Small intestine (tissue), 7 donors: ENCODE measurements around the gene FAU. TPM values are rescaled to one million over a fixed set of nuclear protein-coding genes. Genes with fewer than 3 reads are reported as not detected.

Experiments
- DNase-seq, 2 donors: peaks; one replicate each; pipeline versions ENCODE4 v3.0.0 to v3.0.0-alpha.2; 2013
- FAIRE-seq: peaks from 2 replicates; lab custom pipeline; 2012; peaks lifted over from hg19 to GRCh38; lab: Jason Lieb, UNC
- H3K27ac ChIP-seq, 3 donors: one replicate each; pipeline ENCODE4 v1.5.1; 2013; ENCODE audit warnings: low read length in 2 of 3, mild to moderate bottlenecking in 2 of 3, control low read depth in 1 of 3, inconsistent platforms in 1 of 3, low read depth in 1 of 3, moderate library complexity in 1 of 3
- H3K27me3 ChIP-seq, 3 donors: one replicate each; pipeline ENCODE4 v1.6.1; 2013; ENCODE audit warnings: low read length in 3 of 3, inconsistent platforms in 1 of 3; ENCODE audit not compliant: control insufficient read depth in 3 of 3, insufficient read depth in 3 of 3
- H3K36me3 ChIP-seq, 3 donors: one replicate each; pipeline ENCODE4 v1.6.1; 2013; ENCODE audit warnings: low read length in 3 of 3, inconsistent platforms in 1 of 3, low read depth in 1 of 3, mild to moderate bottlenecking in 1 of 3, moderate library complexity in 1 of 3; ENCODE audit not compliant: control insufficient read depth in 3 of 3, insufficient read depth in 2 of 3
- H3K4me1 ChIP-seq, 3 donors: one replicate each; pipeline ENCODE4 v1.6.1; 2013; ENCODE audit warnings: low read length in 2 of 3, inconsistent platforms in 1 of 3, low read depth in 1 of 3, mild to moderate bottlenecking in 1 of 3, moderate library complexity in 1 of 3; ENCODE audit not compliant: control insufficient read depth in 3 of 3, insufficient read depth in 2 of 3
- H3K4me3 ChIP-seq, 3 donors: one replicate each; pipeline ENCODE4 v1.5.1; 2013; ENCODE audit warnings: low read length in 3 of 3, control low read depth in 1 of 3, inconsistent platforms in 1 of 3, low read depth in 1 of 3, mild to moderate bottlenecking in 1 of 3, moderate library complexity in 1 of 3
- H3K9me3 ChIP-seq, 2 donors: one replicate each; pipeline ENCODE4 v1.6.1; 2013; ENCODE audit warnings: low read depth in 1 of 2, low read length in 1 of 2; ENCODE audit not compliant: control insufficient read depth in 2 of 2, insufficient read depth in 1 of 2
- WGBS, 3 donors: extraction: QIAGEN DNeasy Blood & Tissue Kit; methylation state at CpG; one replicate each; pipeline ENCODE4 v1.1.7; 2013; 5-methylcytosine and 5-hydroxymethylcytosine counted together
- polyA plus RNA-seq, 4 donors: library from polyadenylated mRNA; stranded (reverse) in 3 of 4; unstranded in 1 of 4; fragments of 200-250 nt in 3 of 4; fragments of 120-200 nt in 1 of 4; gene quantifications; one replicate each; pipeline versions ENCODE4 v1.2.1 to v1.2.3, GENCODE V29; 2013
- donor health status: healthy with polysubstance abuse.
- donor health status: control.
- donor health status: control.
- donor health status: Bipolar disorder and iron deficiency.
- donor health status: healthy.

Gene FAU
- polyA plus RNA-seq, 4 donors, result 960 to 1,177 (median 1,066) TPM

DNA sequence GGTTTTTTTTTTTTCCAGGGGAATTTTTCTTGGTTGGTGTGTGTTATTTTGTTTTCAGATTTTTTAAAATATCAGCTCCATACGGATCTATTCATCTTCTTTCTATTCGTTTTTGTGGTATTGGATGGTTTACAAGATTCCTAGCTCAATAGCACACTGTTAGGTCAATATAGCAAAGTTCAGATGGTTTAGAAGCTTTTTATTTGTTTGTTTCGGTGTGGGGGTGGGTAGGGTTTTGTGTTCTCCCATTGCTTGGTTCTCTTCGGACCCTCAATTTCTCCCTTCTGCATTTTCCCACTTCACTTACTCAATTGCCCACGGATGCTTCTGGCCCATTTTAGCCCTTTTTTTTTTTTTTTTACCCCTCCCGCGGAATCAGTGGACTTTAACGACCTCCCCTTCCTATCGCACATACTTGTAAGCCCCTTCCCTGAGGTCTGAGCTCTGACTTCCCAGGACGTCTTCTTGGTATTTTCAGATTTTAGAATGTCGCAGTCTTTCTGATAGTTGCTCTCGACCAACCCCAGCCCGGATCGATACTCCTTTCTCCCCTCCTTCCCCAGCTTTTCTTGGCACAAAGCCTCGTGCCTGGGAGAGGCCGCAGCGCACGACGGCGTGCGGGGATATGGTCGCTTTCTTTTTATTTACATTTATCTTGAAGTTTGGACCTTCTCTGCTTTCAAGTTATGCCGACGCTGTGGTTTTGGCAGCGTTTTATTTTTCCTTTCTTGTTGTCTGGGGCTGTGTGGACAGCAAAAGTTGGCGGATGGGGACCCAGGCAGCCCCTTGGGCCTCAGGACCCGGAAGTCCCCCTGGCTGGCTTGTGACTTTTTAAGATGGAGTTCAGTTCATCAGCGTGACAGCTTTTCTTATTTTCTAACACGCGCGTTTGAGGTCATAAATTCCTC lies 43.7 kb upstream of the FAU start:
- peak overlapping the region in 2 of 3 donors; percentile 11 to 78 for H3K27ac ChIP-seq
- FAIRE-seq (no peak), DNase-seq (peak; percentile 74 to 79)
- peak overlapping the region in 2 of 3 donors; percentile 3 to 18 for H3K4me3 ChIP-seq
- 11 to 36% (median 30%) methylated on average over 31 of the region's 31 CpGs for WGBS, 3 donors
- no peaks in the 10 kb centered on the region for H3K36me3 ChIP-seq
- H3K4me1 ChIP-seq, result peaks cover 0 to 6% (median 0%) of the 10 kb centered on the region in 3 donors
- no peaks in the 10 kb centered on the region for H3K27me3 ChIP-seq
- H3K9me3 ChIP-seq, result no peaks in the 10 kb centered on the region

DNA sequence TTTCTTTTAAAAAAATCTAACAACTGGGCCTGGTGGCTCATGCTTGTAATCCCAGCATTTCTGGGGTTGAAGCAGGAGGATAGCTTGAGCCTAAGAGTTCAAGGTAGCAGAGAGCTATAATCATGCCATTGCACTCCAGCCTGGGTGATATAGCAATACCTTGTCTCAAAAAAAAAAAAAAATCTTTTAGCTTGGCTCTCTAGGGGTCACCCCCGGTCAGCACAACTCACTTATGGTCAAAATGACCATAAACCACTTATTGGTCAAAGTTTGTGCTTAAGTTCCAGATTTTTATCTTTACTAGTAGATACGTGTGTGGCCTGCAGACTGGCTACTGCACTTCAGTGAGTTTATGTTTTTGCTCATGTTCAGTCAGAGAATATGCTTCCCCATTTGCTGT lies 41.8 kb upstream of the FAU start:
- no peaks in the 10 kb centered on the region for H3K9me3 ChIP-seq
- WGBS, 3 donors, result 73 to 77% (median 74%) methylated on average over 2 of the region's 2 CpGs

DNA sequence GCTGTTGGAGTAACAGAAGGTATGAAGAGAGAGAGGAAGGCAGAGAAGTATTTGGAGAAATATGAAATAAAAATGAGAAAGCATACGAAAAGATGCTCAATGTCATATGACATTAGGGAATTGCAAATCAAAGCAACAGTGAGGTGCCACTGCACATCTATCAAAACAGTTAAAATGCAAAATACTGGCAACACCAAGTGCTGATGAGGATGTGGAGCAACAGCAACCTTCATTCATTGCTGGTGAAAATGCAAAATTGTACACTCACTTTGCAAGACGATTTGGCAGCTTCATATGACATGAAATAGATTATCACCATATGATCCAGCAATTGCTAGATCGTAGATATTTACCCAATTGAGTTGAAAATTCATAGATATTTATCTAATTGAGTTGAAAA lies 38.7 kb upstream of the FAU start:
- Histone ChIP-seq H3K27me3 (no peaks in the 10 kb centered on the region), H3K4me1 (peaks cover 0 to 4% (median 0%) of the 10 kb centered on the region in 3 donors), H3K27ac (no peak overlapping the region), H3K9me3 (no peaks in the 10 kb centered on the region), H3K4me3 (no peak overlapping the region), H3K36me3 (no peaks in the 10 kb centered on the region)
- FAIRE-seq (no peak), DNase-seq (no peak)
- 74 to 75% (median 74%) methylated on average over 3 of the region's 3 CpGs for WGBS, 3 donors

More for the DNA sequence above, 41.8 kb upstream of the FAU start:
- FAIRE-seq (no peak), DNase-seq (no peak)
- no peak overlapping the region for H3K27ac ChIP-seq
- no peak overlapping the region for H3K4me3 ChIP-seq
- no peaks in the 10 kb centered on the region for H3K27me3 ChIP-seq
- no peaks in the 10 kb centered on the region for H3K36me3 ChIP-seq
- H3K4me1 ChIP-seq, result peaks cover 0 to 6% (median 0%) of the 10 kb centered on the region in 3 donors

GRCh38 chr11:65159012-65159411 lies 37.1 kb upstream of the FAU start:
- Histone ChIP-seq H3K4me1 (no peaks in the 10 kb centered on the region), H3K27me3 (no peaks in the 10 kb centered on the region), H3K27ac (no peak overlapping the region), H3K9me3 (no peaks in the 10 kb centered on the region), H3K36me3 (no peaks in the 10 kb centered on the region), H3K4me3 (no peak overlapping the region)
- WGBS, 3 donors, result 63 to 69% (median 63%) methylated on average over 5 of the region's 5 CpGs
- no peak for FAIRE-seq
- no peak for DNase-seq

- no peaks in the 10 kb centered on the region for H3K4me1 ChIP-seq
- DNase-seq (no peak), FAIRE-seq (no peak)
- H3K27me3 ChIP-seq, result no peaks in the 10 kb centered on the region
- no peak overlapping the region for H3K4me3 ChIP-seq
- no peaks in the 10 kb centered on the region for H3K9me3 ChIP-seq
- H3K27ac ChIP-seq, result no peak overlapping the region
- no peaks in the 10 kb centered on the region for H3K36me3 ChIP-seq
- WGBS, 3 donors, result 68 to 100% (median 78%) methylated on average over 3 of the region's 3 CpGs
These were observed 35.4 kb upstream of the FAU start for GRCh38 chr11:65157336-65157735.

DNA sequence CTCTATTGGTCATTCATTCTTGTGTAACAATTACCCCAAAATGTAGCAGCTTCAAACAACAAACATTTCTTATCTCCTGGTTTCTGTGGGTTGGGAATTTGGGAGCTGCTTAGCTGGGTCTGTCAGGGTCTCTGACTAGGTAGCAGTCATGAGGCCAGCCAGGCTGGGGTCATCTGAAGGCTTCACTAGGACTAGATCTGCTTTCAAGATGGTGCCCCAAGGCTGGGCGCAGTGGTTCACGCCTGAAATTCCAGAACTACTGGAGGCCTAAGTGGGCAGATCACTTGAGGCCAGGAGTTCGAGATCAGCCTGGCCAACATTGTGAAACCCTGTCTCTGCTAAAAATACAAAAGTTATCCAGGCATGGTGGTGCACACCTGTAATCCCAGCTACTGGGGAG lies 35.0 kb upstream of the FAU start:
- DNase-seq (no peak), FAIRE-seq (no peak)
- Histone ChIP-seq H3K27ac (no peak overlapping the region), H3K36me3 (no peaks in the 10 kb centered on the region), H3K9me3 (no peaks in the 10 kb centered on the region), H3K27me3 (no peaks in the 10 kb centered on the region), H3K4me3 (no peak overlapping the region), H3K4me1 (no peaks in the 10 kb centered on the region)
- WGBS, 3 donors, result 88 to 98% (median 98%) methylated on average over 3 of the region's 3 CpGs

- Histone ChIP-seq H3K9me3 (no peaks in the 10 kb centered on the region), H3K4me3 (no peak overlapping the region), H3K27ac (no peak overlapping the region), H3K4me1 (no peaks in the 10 kb centered on the region), H3K27me3 (no peaks in the 10 kb centered on the region), H3K36me3 (no peaks in the 10 kb centered on the region)
- 95 to 99% (median 98%) methylated on average over 3 of the region's 3 CpGs for WGBS, 3 donors
- DNase-seq (no peak), FAIRE-seq (no peak)
These were observed 34.3 kb upstream of the FAU start for GRCh38 chr11:65156256-65156655.

DNA sequence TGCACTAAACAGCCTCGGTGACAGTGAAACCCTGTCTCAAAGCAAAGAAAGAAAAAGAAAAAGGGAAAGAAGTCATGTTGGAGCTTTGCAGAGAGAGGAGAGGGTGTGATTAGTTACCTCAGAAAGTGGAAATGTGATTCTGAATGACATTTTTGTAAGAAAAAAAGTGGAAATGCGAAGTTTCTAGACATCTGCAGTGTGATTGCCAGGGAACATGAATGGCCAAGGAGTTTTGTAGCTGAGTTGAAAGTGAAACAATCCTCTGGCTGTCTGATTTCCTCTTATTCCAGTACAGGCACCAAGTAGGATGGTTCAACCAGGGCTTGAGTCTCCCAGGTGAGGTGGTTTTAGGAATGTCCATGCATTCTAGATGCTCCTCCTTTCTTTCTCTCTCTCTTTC lies 30.2 kb upstream of the FAU start:
- Histone ChIP-seq H3K27ac (peak overlapping the region in 1 of 3 donors; percentile 47), H3K9me3 (peaks cover 0 to 3% of the 10 kb centered on the region in 2 donors), H3K27me3 (no peaks in the 10 kb centered on the region), H3K36me3 (no peaks in the 10 kb centered on the region), H3K4me3 (no peak overlapping the region), H3K4me1 (peaks cover 0 to 11% (median 2%) of the 10 kb centered on the region in 3 donors)
- WGBS, 3 donors, result 27 to 51% (median 44%) methylated on average over 2 of the region's 2 CpGs
- no peak for FAIRE-seq
- peak in 1 of 2 donors; percentile 41 for DNase-seq
